GM12878 (cell line): ENCODE results near the gene DPY30.
A peak's percentile ranks its signal among the peaks of the same experiment; 100 is the strongest.

Source experiments
- FOS ChIP-seq: IDR thresholded peaks from 3 replicates; pipeline ENCODE4 v1.6.1; 2011; ENCODE audit warnings: borderline replicate concordance; ENCODE audit not compliant: insufficient read length; ENCODE audit errors: extremely low read depth
- POLR2A ChIP-seq: IDR thresholded peaks from 2 replicates; pipeline ENCODE4 v1.6.1; 2011; ENCODE audit warnings: low read depth, mild to moderate bottlenecking, low read length
- TF ChIP-seq, protein P1 (sequence below): fragments of 450-650 bp; IDR thresholded peaks from 2 replicates; pipeline ENCODE4 v1.6.1; 2014; ENCODE audit warnings: mild to moderate bottlenecking

DNA sequence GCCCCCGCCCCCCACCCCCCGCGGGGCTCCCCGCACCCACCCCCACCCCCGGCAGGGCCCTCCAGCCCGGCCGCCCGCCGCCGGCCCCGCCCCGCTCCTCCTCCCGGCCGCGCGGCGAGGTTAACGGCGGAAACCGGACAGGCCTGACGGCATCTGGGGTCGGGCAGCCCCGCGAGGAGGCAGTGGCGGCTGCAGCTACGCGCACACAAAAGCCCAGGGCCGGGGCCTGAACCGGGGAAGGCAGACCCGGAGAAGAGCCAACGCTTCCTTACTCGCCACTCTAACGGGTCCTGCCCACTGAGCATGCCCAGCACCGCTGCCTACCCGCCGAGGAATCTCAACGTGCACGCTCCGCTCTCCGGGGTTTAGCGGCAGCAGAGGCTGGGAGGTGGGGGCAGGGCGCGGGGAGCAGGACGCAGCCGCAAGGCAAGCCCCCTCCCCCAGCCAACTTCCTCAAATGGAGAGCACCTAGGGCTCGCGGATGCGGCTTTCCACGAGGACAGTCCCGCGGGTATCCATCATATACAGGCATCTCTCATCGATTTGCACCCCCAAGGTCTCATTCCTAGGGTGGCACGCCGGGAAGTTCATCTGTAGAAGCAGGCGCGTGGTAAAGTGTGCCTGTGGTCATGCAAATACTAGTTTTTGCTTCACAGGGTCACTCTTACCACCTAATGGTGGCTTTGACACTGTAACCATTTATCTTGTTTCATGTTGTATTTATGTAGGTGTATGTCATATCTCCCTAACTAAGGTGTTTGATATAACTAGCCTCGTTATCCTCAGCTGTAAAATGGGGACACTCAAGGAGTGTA is 28.7 kb downstream of the DPY30 start, which contains the start of gene MEMO1:
- TF ChIP-seq, protein P1, sequence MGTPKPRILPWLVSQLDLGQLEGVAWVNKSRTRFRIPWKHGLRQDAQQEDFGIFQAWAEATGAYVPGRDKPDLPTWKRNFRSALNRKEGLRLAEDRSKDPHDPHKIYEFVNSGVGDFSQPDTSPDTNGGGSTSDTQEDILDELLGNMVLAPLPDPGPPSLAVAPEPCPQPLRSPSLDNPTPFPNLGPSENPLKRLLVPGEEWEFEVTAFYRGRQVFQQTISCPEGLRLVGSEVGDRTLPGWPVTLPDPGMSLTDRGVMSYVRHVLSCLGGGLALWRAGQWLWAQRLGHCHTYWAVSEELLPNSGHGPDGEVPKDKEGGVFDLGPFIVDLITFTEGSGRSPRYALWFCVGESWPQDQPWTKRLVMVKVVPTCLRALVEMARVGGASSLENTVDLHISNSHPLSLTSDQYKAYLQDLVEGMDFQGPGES = no peak
- TF ChIP-seq FOS (no peak), POLR2A (peak; percentile 90)
